GM19328 (cell line): ENCODE measurements around the gene TOP2B.
A peak's percentile ranks its signal among the peaks of the same experiment; 100 is the strongest.

ENCODE experiments used
- ATAC-seq: cut with Tn5 transposase; IDR thresholded peaks from one replicate; pipeline ENCODE4 v1.9.1; 2021; ENCODE audit warnings: mild to moderate bottlenecking, moderate library complexity; ENCODE audit not compliant: unreplicated experiment

The TOP2B gene

GRCh38 chr3:25673738-25674298, 9.1 kb upstream of the TOP2B start:
- no peak for ATAC-seq

GRCh38 chr3:25665315-25666280, 891 bp upstream of the TOP2B start:
- peak; percentile 14 for ATAC-seq

DNA sequence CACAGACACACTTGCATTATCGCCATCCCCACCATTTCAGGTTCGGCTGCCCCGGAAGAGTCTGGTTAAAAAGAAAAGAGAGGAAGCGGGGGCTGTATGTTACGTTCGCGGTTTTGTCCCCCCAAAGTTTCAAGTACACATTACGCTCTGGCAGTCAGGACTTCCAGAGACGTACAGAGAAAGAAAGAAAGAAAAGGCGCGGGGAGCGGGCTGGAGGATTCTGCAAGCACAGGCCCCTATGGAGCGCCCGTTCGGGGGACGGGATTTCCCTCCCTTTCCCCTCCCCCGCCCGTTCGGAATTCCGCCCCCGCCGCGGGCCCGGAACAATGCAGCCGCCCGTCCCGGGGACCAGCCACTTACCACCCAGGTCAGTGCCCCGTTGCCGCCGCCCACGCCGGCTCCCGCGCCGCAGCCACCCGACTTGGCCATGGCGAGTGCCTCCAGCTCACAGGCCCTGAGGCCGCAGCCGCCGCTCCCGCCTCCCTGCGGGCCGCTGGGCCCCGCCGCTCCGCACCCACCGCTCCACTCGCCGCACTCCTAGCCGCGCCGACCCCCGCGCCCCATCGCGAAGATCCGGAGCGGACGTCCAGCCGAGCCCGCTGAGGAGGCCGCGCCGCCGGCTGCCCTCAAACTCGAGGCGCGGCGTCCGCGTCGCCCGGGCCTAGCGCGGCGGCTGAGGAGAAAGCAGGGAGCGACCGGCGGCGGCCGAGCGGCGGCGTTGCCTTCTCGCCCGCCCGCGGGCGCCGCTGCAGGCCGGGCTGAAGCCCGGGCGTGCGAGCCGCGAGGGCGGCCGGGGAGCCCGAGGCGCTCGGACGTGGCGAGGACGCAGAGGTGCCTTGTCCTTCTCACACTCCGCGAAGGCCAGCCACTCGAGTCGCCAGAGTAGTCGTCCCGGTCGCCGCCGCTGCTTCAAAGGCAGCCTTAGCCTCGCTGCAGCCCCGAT, 567 bp downstream of the TOP2B start:
- peak; percentile 25 for ATAC-seq

- no peak for ATAC-seq
These were observed 1.3 kb downstream of the TOP2B start for GRCh38 chr3:25663347-25663868.

DNA sequence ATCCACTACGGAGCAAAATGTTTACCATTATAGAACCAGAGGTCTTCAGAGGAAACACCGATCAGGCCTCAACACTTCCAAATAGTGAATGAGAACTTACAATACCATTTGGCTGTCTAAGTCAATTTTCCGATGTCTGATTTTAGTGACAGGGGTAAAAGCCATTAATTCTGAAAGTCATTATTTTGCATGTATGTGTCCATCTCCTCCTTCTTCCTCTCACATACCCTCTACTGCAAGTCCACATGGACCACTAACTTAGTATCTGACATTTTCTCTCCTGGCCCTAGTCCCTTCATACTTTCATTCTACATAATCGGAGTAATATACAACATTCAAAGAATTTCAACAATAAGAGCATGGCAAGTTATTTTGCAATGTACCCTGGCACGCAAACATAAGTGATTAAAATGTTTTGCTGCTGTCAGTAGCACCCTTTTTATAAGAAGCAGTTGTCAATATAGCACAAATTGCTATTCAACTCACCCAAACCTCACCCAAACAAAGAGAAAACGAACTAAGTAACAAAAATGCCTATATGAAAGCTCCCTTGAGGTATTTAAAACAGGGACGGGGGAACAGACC, 1.9 kb downstream of the TOP2B start:
- ATAC-seq = no peak

DNA sequence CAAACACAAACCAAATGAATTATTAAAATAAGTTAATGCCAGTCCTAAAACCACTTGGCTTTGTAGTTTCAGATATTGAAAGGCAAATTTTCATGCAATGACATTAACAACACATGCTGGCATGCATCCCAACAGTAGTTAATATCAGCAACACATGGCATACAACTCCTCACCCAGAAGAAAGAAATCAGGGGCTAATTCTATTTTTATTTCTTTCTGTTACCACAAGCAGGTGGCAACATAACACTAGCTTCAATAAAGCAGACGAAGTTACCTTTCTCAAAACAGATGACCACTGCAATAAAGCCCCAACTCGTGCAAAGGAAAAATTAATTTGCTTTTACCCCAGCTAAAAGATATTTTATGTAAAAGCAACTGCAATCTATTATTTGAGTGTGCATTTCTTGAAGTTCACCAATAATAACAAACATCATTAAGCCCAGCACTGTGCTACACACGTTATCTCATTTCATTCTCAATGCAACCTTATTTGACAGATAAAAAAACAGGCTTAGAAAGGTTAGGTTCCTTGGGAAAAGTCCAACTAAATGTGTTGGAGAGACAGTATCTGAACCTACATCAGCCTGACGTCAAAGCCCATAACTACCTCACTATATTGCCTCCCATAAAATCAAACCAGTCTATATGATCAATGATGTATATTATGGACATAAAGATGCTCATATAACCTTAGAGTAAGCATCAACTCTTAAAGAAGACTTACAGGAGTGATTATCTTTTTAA, 2.8 kb downstream of the TOP2B start:
- no peak for ATAC-seq

DNA sequence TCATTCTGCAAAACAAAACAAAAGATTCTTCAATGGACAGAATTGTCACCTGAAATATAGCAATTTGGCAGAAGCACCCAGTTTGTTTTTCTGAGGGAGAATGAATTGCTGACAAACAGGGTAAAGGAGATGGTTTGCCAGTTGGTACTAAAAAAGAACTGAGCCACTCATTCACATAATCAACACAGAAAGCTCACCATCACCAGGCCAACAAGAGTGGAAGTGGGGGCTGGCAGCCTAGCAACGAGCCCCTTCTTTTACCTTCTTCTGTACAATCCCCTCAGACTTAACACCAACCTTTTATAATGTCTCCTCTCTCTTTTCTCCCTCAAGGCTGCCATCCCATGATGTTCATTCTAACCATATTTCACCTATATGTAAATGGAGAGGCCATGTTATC, 5.9 kb downstream of the TOP2B start:
- ATAC-seq = no peak

GRCh38 chr3:25657293-25657692, 7.4 kb downstream of the TOP2B start:
- no peak for ATAC-seq

DNA sequence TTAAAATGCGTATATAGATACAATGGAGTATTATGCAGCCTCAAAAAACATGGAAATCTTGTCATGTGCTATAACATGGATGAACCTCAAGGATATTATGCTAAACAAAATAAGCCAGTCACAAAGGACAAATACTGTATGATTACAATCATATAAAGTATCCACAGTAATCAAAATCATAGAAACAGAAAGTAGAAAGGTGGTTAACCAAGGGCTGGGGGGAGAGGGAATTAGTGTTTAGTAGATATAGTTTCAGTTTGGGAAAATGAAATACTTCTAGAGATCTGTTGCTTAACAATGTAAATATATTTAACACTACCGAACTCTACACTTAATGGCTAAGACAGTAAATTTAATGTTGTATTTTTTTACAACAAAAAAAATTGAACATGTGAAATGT, 9.0 kb downstream of the TOP2B start:
- ATAC-seq = no peak

- no peak for ATAC-seq
These were observed 10.1 kb downstream of the TOP2B start for GRCh38 chr3:25654576-25654975.

DNA sequence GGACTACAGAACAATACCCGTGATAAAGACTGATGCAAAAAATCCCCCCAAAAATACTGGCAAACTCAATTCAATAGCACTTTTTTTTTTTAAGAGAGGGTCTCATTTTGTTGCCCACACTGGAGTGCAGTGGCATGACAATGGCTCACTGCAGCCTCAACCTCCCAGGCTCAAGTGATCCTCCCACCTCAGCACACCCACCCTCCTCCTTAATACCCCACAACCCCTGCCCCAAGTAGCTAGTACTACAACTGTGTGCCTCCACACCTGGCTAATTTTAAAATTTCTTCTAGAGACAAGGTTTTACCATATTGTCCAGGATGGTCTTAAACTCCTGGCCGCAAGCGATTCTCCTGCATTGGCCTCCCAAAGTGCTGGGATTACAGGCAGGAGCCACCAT, 11.4 kb downstream of the TOP2B start:
- ATAC-seq = no peak

DNA sequence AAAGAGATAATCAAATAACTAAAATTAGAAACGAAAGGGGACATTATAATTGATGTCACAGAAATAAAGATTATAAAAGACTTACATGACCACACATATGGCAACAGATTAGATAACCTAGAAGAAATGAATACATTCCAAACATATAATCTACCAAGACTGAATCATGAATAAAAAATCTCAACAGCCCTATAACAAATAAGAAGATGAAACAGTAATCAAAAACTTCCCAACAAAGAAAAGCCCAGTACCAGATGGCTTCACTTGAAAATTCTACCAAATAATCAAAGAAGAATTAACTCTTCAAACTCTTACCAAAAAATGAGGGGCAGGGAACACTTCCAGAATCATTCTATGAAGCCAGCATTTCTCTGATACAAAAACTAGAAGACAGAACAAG, 11.8 kb downstream of the TOP2B start:
- ATAC-seq = no peak

DNA sequence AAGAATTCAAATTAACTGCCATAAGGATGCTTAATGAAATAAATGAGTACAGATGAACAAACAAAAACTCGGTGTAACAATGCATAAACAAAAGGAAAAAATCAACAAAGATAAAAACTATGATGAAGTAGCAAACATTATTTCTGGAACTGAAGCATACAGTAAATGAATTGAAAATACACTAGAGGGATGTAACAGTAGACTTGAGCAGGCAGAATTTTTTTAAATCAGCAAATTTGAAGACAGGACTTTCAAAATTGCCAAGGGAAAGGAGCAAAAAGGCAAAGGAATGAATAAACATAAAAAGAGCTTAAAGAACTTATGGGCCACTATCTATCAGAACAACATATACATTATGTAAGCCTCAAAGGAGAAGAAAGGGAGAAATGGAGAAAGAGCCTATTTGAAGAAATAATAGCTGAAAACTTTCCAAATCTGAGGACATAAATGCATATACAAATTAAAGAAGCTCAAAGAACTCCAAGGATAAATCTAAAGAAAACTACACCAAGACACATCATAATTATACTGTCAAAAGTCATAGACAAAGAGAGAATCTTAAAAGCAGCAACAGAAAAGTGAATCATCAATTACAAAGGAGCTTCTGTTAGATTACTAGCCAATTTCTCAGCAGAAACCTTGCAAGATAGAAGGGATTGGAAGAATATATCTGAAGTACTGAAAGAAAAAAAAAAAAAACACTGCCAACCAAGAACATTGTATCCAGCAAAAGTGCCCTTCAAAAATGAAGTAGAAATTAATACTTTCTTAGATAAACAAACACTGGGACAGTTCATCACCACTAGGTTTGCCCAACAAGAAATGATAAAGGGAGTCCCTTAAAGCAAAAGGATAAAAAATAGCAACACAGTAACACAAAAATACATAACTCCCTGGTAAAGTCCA, 15.5 kb downstream of the TOP2B start:
- no peak for ATAC-seq

- peak; percentile 94 for ATAC-seq
These were observed 16.6 kb downstream of the TOP2B start for GRCh38 chr3:25648107-25648535.

GRCh38 chr3:25635038-25635437, 29.7 kb downstream of the TOP2B start:
- ATAC-seq = no peak

DNA sequence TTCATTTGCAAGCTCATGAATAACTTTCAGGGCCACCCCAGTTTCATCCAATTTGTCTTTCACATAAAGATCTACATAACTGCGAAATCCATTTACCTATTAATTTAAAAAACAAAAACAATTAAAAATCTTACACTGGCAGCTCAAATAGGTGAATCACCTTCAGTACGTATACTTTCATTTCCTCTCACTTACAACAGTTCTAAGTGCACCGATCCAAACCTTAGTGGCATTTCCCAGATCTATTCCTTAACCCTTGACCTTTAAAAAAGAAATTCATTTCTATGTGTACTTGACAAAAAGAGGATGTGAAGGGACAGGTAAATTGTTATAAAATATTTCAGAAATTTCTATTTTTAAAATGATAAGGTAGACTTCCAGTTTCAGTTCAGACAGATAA, 30.8 kb downstream of the TOP2B start:
- ATAC-seq = no peak

DNA sequence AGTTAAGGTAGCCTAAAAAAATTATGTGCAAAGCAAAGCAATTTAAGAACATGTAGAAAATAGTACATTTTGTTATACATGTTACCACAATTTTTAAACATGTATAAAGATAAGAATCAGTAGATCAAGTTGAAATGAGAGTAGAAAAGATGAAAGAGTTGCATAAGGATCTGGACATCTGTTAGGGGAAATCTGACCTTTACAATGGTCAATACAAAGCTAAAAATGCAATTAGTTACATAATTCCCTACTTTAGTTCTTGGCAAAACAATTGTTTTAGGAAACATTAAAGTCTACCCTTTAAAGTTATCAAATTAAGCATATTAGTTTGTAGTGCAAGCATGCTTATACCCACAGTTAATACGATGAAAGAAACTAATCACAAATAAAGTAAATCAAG, 32.7 kb downstream of the TOP2B start:
- ATAC-seq = no peak

- no peak for ATAC-seq
These were observed 43.6 kb downstream of the TOP2B start for GRCh38 chr3:25621087-25621486.

DNA sequence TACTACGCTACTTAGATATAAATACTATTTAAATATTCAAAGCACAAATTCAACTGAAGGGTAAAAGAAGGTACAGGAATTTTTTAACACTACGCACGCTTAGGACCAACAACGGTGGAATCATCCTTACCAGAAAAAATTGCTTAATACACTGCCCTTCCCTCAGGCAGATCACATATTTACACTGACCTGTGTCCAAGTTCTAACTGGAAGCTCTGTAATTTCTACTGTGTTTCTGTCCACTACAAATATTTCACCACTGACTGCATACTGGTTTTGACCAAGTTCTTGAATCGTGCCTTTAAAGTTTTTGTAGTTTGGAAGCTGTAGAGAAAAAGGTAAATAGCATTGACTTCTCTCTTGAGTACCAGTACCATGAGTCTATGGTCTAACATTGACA, 44.2 kb downstream of the TOP2B start:
- no peak for ATAC-seq
